Measurements from ENCODE around the gene MEST.

Gene MEST

GRCh38 chr7:130481898-130482297 is 10.0 kb upstream of the MEST start (continued):
- no peak for TF ChIP-seq POU6F1 (CRISPR knock-in tag; IDR thresholded peaks at IDR 0.05; ENCODE audit: borderline replicate concordance, low read depth)
- no peak for TF ChIP-seq PPARA (CRISPR knock-in tag; IDR thresholded peaks at IDR 0.05; ENCODE audit: borderline replicate concordance)
- no peak for TF ChIP-seq TCF4 (CRISPR knock-in tag; IDR thresholded peaks at IDR 0.05; ENCODE audit: borderline replicate concordance)
- no peak for TF ChIP-seq ZFP30 (CRISPR knock-in tag; IDR thresholded peaks at IDR 0.05)
- TF ChIP-seq ZFP3 (CRISPR knock-in tag; IDR thresholded peaks at IDR 0.05): no peak
- TF ChIP-seq CSDC2 (CRISPR knock-in tag; IDR thresholded peaks at IDR 0.05): no peak
- no peak for TF ChIP-seq GLIS3 (CRISPR knock-in tag; IDR thresholded peaks at IDR 0.05)
- no peak for TF ChIP-seq ZNF565 (CRISPR knock-in tag; conservative IDR thresholded peaks at IDR 0.05; ENCODE audit: low read depth)

GRCh38 chr7:130483031-130483430 is 8.9 kb upstream of the MEST start:
- no peak for ATAC-seq
- TF ChIP-seq CREB5 (CRISPR knock-in tag; IDR thresholded peaks at IDR 0.05; ENCODE audit: low read depth) (no peak), CSDC2 (CRISPR knock-in tag; IDR thresholded peaks at IDR 0.05) (no peak), TOX (CRISPR knock-in tag; IDR thresholded peaks at IDR 0.05; ENCODE audit: borderline replicate concordance) (no peak), BACH2 (CRISPR knock-in tag; IDR thresholded peaks at IDR 0.05; ENCODE audit: borderline replicate concordance) (no peak)

GRCh38 chr7:130485734-130486113 is 6.2 kb upstream of the MEST start:
- ATAC-seq: no peak
- TF ChIP-seq TSHZ2 (CRISPR knock-in tag; IDR thresholded peaks at IDR 0.05): no peak

- TF ChIP-seq CSRNP3 (CRISPR knock-in tag; IDR thresholded peaks at IDR 0.05): no peak
- TF ChIP-seq PATZ1 (CRISPR knock-in tag; IDR thresholded peaks at IDR 0.05; ENCODE audit: borderline replicate concordance): no peak
- no peak for TF ChIP-seq RARB (CRISPR knock-in tag; IDR thresholded peaks at IDR 0.05)
- no peak for TF ChIP-seq PPARA (CRISPR knock-in tag; IDR thresholded peaks at IDR 0.05; ENCODE audit: borderline replicate concordance)
- TF ChIP-seq CSDC2 (CRISPR knock-in tag; IDR thresholded peaks at IDR 0.05): no peak
- TF ChIP-seq TCF4 (CRISPR knock-in tag; IDR thresholded peaks at IDR 0.05; ENCODE audit: borderline replicate concordance): no peak
- no peak for TF ChIP-seq ISL1 (CRISPR knock-in tag; IDR thresholded peaks at IDR 0.05)
- TF ChIP-seq ZFP3 (CRISPR knock-in tag; IDR thresholded peaks at IDR 0.05): no peak
- no peak for TF ChIP-seq BACH2 (CRISPR knock-in tag; IDR thresholded peaks at IDR 0.05; ENCODE audit: borderline replicate concordance)
- no peak for TF ChIP-seq ARNTL (CRISPR knock-in tag; IDR thresholded peaks at IDR 0.05; ENCODE audit: borderline replicate concordance, low read depth)
- TF ChIP-seq POU6F1 (CRISPR knock-in tag; IDR thresholded peaks at IDR 0.05; ENCODE audit: borderline replicate concordance, low read depth): no peak
- TF ChIP-seq ZNF70 (CRISPR knock-in tag; IDR thresholded peaks at IDR 0.05): no peak
- no peak for ATAC-seq
Measured at GRCh38 chr7:130486114-130486953, 5.6 kb upstream of the MEST start.

Measured in SK-N-SH treated with all-trans-retinoic acid at 6 μM for 48 hours (cell line).